ENCODE results near the gene SLC6A18. TPM values are rescaled to one million over a fixed set of nuclear protein-coding genes. Genes with fewer than 3 reads are reported as not detected.
"Not testable (repeated sequence)": the region's sequence is repeated elsewhere in the genome, so short reads cannot be mapped to it uniquely, and the experiment has no call there.

Gene SLC6A18
- total RNA-seq, 2 donors from 2014 or later: not detected

DNA sequence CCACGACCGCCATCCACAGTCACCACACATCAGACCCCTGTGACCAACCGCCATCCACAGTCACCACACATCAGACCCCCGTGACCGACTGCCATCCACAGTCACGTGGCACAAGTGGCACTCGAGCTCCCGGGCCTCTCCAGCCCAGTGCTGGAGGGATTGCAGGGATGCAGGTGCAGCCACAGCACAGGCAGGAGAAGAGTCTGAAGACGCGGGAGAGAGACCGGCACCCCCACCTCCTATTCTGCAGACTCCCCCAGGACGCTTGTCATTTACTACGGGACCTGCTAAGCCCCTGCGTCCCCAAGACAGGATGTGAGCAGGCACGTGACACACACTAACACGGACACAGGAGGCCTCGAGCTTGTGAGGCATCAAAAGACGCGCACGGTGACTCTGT, 48.6 kb downstream of the SLC6A18 start:
- Histone ChIP-seq H3K27me3 (replicated peaks; ENCODE audit: insufficient read depth) (no peaks in the 10 kb centered on the region), H3K9me3 (no peaks in the 10 kb centered on the region), H3K36me3 (no peaks in the 10 kb centered on the region), H3K4me1 (ENCODE audit: control insufficient read depth in 1 of 2, low read depth in 2 of 2) (no peaks in the 10 kb centered on the region), H3K27ac (no peak overlapping the region), H3K4me3 (no peak overlapping the region)
- TF ChIP-seq, protein P1, sequence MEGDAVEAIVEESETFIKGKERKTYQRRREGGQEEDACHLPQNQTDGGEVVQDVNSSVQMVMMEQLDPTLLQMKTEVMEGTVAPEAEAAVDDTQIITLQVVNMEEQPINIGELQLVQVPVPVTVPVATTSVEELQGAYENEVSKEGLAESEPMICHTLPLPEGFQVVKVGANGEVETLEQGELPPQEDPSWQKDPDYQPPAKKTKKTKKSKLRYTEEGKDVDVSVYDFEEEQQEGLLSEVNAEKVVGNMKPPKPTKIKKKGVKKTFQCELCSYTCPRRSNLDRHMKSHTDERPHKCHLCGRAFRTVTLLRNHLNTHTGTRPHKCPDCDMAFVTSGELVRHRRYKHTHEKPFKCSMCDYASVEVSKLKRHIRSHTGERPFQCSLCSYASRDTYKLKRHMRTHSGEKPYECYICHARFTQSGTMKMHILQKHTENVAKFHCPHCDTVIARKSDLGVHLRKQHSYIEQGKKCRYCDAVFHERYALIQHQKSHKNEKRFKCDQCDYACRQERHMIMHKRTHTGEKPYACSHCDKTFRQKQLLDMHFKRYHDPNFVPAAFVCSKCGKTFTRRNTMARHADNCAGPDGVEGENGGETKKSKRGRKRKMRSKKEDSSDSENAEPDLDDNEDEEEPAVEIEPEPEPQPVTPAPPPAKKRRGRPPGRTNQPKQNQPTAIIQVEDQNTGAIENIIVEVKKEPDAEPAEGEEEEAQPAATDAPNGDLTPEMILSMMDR (IDR thresholded peaks at IDR 0.05): no peak
- ATAC-seq (ENCODE audit: insufficient number of reproducible peaks, low FRiP score, low read depth) (no peak), DNase-seq (ENCODE audit: low spot score) (no peak)

DNA sequence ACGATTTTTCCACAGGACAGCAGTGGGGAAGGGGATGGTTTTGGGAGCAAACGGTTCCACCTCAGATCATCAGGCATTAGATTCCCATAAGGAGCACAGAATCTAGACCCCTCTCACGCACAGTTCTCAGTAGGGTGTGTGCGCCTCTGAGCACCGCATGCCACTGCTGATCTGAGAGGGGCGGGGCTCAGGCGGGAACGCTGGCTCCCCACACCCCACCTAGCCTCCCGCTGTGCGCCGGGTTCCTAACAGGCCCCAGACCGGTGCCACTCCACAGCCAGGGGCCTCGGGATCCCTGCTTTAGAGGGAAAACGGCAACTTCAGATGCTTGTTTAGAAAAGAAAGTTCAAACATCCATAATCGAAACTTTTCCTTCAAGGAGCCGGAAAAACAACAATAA, 49.3 kb downstream of the SLC6A18 start:
- no peak overlapping the region for H3K27ac ChIP-seq
- no peaks in the 10 kb centered on the region for H3K36me3 ChIP-seq
- H3K4me3 ChIP-seq: no peak overlapping the region
- DNase-seq (ENCODE audit: low spot score) (no peak), ATAC-seq (ENCODE audit: insufficient number of reproducible peaks, low FRiP score, low read depth) (no peak)
- no peaks in the 10 kb centered on the region for H3K9me3 ChIP-seq
- TF ChIP-seq, protein P1 (IDR thresholded peaks at IDR 0.05): no peak
- no peaks in the 10 kb centered on the region for H3K27me3 ChIP-seq (replicated peaks; ENCODE audit: insufficient read depth)
- H3K4me1 ChIP-seq (ENCODE audit: control insufficient read depth in 1 of 2, low read depth in 2 of 2): no peaks in the 10 kb centered on the region

DNA sequence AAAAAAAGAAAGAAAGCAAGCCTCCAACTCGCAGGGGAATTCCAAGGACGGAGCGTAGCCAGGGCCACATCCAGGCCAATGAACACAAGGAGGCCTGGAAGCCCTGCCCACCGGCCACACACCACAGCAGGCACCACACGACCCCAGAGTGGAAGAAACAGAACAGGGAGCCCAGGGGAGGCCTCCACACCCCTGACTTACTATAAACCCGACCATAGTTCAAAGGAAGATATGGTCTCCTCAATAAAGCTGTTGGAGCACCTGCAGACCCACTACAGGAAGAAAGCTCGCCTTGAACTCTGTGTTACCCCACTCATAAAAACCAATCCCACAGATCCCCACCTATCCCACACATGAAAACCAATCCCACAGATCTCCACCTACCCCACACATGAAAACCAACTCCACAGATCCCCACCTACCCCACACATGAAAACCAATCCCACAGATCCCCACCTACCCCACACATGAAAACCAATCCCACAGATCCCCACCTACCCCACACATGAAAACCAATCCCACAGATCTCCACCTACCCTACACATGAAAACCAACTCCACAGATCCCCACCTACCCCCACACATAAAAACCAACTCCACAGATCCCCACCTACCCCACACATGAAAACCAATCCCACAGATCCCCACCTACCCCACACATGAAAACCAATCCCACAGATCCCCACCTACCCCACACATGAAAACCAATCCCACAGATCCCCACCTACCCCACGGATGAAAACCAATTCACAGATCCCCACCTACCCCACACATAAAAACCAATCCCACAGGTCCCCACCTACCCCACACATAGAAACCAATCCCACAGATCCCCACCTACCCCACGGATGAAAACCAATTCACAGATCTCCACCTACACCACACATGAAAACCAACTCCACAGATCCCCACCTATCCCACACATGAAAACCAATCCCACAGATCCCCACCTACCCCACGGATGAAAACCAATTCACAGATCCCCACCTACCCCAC, 50.5 kb downstream of the SLC6A18 start:
- H3K27ac ChIP-seq; ATAC-seq (ENCODE audit: insufficient number of reproducible peaks, low FRiP score, low read depth); H3K36me3 ChIP-seq; H3K27me3 ChIP-seq (replicated peaks; ENCODE audit: insufficient read depth); H3K4me3 ChIP-seq; H3K4me1 ChIP-seq (ENCODE audit: control insufficient read depth in 1 of 2, low read depth in 2 of 2); DNase-seq (ENCODE audit: low spot score); H3K9me3 ChIP-seq: not testable (repeated sequence)

DNA sequence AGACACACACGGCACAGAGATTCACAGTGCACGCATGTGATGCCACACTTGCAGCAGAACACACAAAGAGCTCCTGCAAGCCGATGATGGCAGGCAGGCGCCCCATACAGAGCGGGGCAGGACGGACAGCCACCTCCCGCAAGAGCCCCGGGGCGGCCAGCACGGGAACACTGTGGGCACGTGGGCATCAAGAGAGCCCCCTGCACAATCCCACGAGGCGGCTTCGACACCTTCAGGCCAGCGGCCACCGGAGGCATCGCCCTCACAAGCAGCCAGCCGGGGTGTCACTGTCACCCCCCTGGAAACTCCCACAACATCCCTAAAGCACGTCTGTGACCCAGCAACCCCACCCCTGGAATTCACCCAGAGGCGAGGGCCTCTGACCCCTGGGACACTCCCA, 51.7 kb downstream of the SLC6A18 start:
- no peak overlapping the region for H3K4me3 ChIP-seq
- no peak for ATAC-seq (ENCODE audit: insufficient number of reproducible peaks, low FRiP score, low read depth)
- no peaks in the 10 kb centered on the region for H3K27me3 ChIP-seq (replicated peaks; ENCODE audit: insufficient read depth)
- H3K4me1 ChIP-seq (ENCODE audit: control insufficient read depth in 1 of 2, low read depth in 2 of 2): no peaks in the 10 kb centered on the region
- no peak overlapping the region for H3K27ac ChIP-seq
- TF ChIP-seq, protein P1 (IDR thresholded peaks at IDR 0.05): no peak
- no peak for DNase-seq (ENCODE audit: low spot score)
- H3K9me3 ChIP-seq: no peaks in the 10 kb centered on the region
- no peaks in the 10 kb centered on the region for H3K36me3 ChIP-seq

DNA sequence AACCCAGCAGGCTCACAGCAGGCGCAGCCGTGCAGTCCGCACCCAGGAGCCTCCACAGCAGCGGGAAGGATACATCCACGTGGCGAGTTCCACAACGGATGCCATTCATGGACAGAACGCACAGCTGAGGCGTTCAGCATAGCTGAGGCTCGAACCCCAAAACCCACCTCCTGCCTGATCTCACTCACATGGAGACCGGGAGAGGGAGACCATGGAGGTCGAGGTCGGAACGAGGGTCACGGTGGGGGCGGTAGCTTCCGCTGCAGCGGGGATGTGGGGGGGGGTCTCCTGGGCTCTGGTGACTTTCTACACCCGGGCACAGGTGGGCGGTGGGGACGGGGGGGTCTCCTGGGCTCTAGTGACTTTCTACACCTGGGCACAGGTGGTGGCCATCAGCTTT, 52.1 kb downstream of the SLC6A18 start:
- DNase-seq (ENCODE audit: low spot score) (no peak), ATAC-seq (ENCODE audit: insufficient number of reproducible peaks, low FRiP score, low read depth) (no peak)

More for the DNA sequence above, 52.1 kb downstream of the SLC6A18 start:
- Histone ChIP-seq H3K4me3 (no peak overlapping the region), H3K4me1 (ENCODE audit: control insufficient read depth in 1 of 2, low read depth in 2 of 2) (no peaks in the 10 kb centered on the region), H3K9me3 (no peaks in the 10 kb centered on the region), H3K36me3 (no peaks in the 10 kb centered on the region), H3K27me3 (replicated peaks; ENCODE audit: insufficient read depth) (no peaks in the 10 kb centered on the region), H3K27ac (no peak overlapping the region)
- TF ChIP-seq, protein P1 (IDR thresholded peaks at IDR 0.05): no peak
